ENCODE measurements around the gene SLC10A6. TPM values are rescaled to one million over a fixed set of nuclear protein-coding genes. Genes with fewer than 3 reads are reported as not detected.

Gene SLC10A6
- total RNA-seq, 1 experiment from 2014 or later = not detected

DNA sequence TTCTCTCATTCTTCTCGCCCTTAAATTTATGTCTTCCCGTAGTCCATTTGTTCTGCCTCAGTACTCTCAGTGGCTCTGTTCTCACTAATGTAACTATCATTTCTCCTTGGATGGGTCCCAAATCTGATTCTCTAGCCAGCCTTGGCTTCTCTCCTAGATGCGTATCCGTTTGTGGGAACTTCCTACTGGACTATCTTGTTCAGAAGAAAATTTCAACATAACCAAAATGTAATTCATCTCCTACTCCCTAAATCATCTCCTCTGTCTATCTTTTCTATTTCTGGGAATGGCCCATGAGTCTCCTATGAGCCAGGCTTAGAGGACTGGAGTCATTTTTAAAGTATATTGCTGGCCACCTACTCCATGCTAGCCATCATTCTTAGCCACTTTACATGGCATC lies 47.4 kb upstream of the SLC10A6 start:
- Histone ChIP-seq H3K27ac (ENCODE audit: low read length) (no peak overlapping the region), H3K9me3 (ENCODE audit: low read length) (no peaks in the 10 kb centered on the region), H3K79me2 (ENCODE audit: low read length) (no peaks in the 10 kb centered on the region), H3F3A (ENCODE audit: low read length, unreplicated experiment) (no peaks in the 10 kb centered on the region), H3K4me2 (ENCODE audit: low read length) (no peak overlapping the region), H3K4me1 (ENCODE audit: insufficient read depth, low read length) (peaks cover 18% of the 10 kb centered on the region), H3K9ac (ENCODE audit: low read length) (no peak overlapping the region), H3K36me3 (ENCODE audit: low read depth, low read length) (no peaks in the 10 kb centered on the region), H3K27me3 (ENCODE audit: low read length) (no peaks in the 10 kb centered on the region), H2AFZ (ENCODE audit: low read length) (no peak overlapping the region), H3K4me3 (ENCODE audit: low read length) (no peak overlapping the region), H3K9me2 (replicated peaks; ENCODE audit: low read length) (no peaks in the 10 kb centered on the region), H4K20me1 (ENCODE audit: low read length) (no peaks in the 10 kb centered on the region)
- POLR2A ChIA-PET (ENCODE audit: unreplicated experiment) = no interaction called here
- no peak for TF ChIP-seq EZH2 (IDR thresholded peaks at IDR 0.05; ENCODE audit: low read length, unreplicated experiment)
- TF ChIP-seq CTCF (conservative IDR thresholded peaks at IDR 0.05; ENCODE audit: low read depth, low read length) = no peak
- no peak for TF ChIP-seq EZH2phosphoT487 (IDR thresholded peaks at IDR 0.05; ENCODE audit: borderline replicate concordance, low read length)
- CTCF ChIA-PET = no interaction called here
- no peak for ATAC-seq
- DNase-seq = no peak
- BruUV-seq (replicated peaks) = no TSS peak
- intact Hi-C loops (cut with micrococcal nuclease) = loop anchor here (10.0 kb wide), 1 partner anchor 222 kb away; no protein-coding TSS in a partner anchor

DNA sequence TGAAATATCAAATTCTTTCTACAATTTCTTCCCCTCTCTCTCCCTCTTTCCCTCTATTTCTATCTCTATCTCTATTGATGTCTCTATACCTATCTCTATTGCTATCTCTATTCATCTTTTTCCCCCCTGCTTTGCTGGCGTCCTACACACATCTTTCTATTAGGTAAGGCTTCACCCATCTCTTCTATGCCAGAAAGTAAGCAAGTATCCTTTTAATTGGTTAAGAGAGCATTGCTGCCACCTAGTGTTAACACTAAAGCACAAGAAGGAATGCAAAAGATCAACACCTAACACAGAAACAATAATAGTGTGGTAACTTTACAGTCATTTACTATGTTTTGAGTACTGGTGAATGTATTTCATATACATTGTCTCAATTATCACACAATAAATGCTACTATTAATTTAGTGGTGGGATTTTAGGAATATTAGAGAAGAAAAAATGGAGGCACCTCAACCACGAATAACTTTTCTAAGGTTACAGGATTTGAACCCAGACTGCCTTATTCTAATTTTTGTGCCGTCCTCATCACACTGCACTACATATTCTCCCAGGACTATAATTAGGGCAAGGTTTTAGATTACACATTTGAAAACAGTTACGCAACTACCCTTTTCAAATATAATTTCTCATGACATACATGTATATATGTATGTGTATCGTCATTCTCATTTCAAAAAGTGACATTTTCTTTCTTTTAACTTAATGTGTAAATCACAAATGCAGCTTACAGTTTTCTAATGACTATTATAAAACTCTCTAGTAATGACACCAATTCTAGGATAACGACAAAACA lies 46.7 kb upstream of the SLC10A6 start:
- intact Hi-C loops (cut with micrococcal nuclease) = loop anchor here (1.0 to 10.0 kb wide), 6 partner anchors 39 to 400 kb away; partner anchors contain the start of gene PTPN13
- no peaks in the 10 kb centered on the region for H3K27me3 ChIP-seq (ENCODE audit: low read length)
- H4K20me1 ChIP-seq (ENCODE audit: low read length) = no peaks in the 10 kb centered on the region
- H3F3A ChIP-seq (ENCODE audit: low read length, unreplicated experiment) = no peaks in the 10 kb centered on the region
- TF ChIP-seq EZH2 (IDR thresholded peaks at IDR 0.05; ENCODE audit: low read length, unreplicated experiment) (no peak), CTCF (conservative IDR thresholded peaks at IDR 0.05; ENCODE audit: low read depth, low read length) (peak; percentile 87), EZH2phosphoT487 (IDR thresholded peaks at IDR 0.05; ENCODE audit: borderline replicate concordance, low read length) (no peak)
- H3K79me2 ChIP-seq (ENCODE audit: low read length) = no peaks in the 10 kb centered on the region
- no peaks in the 10 kb centered on the region for H3K9me2 ChIP-seq (replicated peaks; ENCODE audit: low read length)
- CTCF ChIA-PET = interaction anchor here (0.8 kb wide), 1 partner anchor 309 kb away, joined by 4 read pairs; no protein-coding TSS in a partner anchor
- POLR2A ChIA-PET (ENCODE audit: unreplicated experiment) = no interaction called here
- H3K36me3 ChIP-seq (ENCODE audit: low read depth, low read length) = no peaks in the 10 kb centered on the region
- DNase-seq = peak; percentile 82
- no peak for ATAC-seq
- peaks cover 24% of the 10 kb centered on the region for H3K4me1 ChIP-seq (ENCODE audit: insufficient read depth, low read length)
- no peaks in the 10 kb centered on the region for H3K9me3 ChIP-seq (ENCODE audit: low read length)
- no TSS peak for BruUV-seq (replicated peaks)
- no peak overlapping the region for H3K4me3 ChIP-seq (ENCODE audit: low read length)
- no peak overlapping the region for H3K4me2 ChIP-seq (ENCODE audit: low read length)
- no peak overlapping the region for H3K27ac ChIP-seq (ENCODE audit: low read length)
- H3K9ac ChIP-seq (ENCODE audit: low read length) = no peak overlapping the region
- no peak overlapping the region for H2AFZ ChIP-seq (ENCODE audit: low read length)

GRCh38 chr4:86894455-86894854 lies 45.3 kb upstream of the SLC10A6 start:
- intact Hi-C loops (cut with micrococcal nuclease) = loop anchor here (2.0 to 10.0 kb wide), 3 partner anchors 38 to 300 kb away; partner anchors contain the start of gene PTPN13

More at GRCh38 chr4:86894455-86894854, 45.3 kb upstream of the SLC10A6 start:
- Histone ChIP-seq H3K27me3 (ENCODE audit: low read length) (no peaks in the 10 kb centered on the region), H3K9me3 (ENCODE audit: low read length) (no peaks in the 10 kb centered on the region), H3K9ac (ENCODE audit: low read length) (no peak overlapping the region), H3K9me2 (replicated peaks; ENCODE audit: low read length) (no peaks in the 10 kb centered on the region), H2AFZ (ENCODE audit: low read length) (no peak overlapping the region), H3F3A (ENCODE audit: low read length, unreplicated experiment) (no peaks in the 10 kb centered on the region), H3K4me1 (ENCODE audit: insufficient read depth, low read length) (peaks cover 29% of the 10 kb centered on the region), H3K4me2 (ENCODE audit: low read length) (no peak overlapping the region), H4K20me1 (ENCODE audit: low read length) (no peaks in the 10 kb centered on the region), H3K36me3 (ENCODE audit: low read depth, low read length) (no peaks in the 10 kb centered on the region), H3K27ac (ENCODE audit: low read length) (peak overlapping the region; percentile 63), H3K4me3 (ENCODE audit: low read length) (no peak overlapping the region), H3K79me2 (ENCODE audit: low read length) (no peaks in the 10 kb centered on the region)
- TF ChIP-seq EZH2phosphoT487 (IDR thresholded peaks at IDR 0.05; ENCODE audit: borderline replicate concordance, low read length) (no peak), EZH2 (IDR thresholded peaks at IDR 0.05; ENCODE audit: low read length, unreplicated experiment) (no peak)
- ATAC-seq (peak; percentile 33), DNase-seq (peak; percentile 72)
- ChIA-PET POLR2A (ENCODE audit: unreplicated experiment) (interaction anchor here (0.7 kb wide), 1 partner anchor 394 kb away, joined by 3 read pairs; no protein-coding TSS in a partner anchor), CTCF (interaction anchor here (0.6 kb wide), 1 partner anchor 372 kb away, joined by 4 read pairs; no protein-coding TSS in a partner anchor)
- no TSS peak for BruUV-seq (replicated peaks)

All from PC-3 (cell line).